ENCODE measurements around the gene HAO2. TPM values are rescaled to one million over a fixed set of nuclear protein-coding genes. Genes with fewer than 3 reads are reported as not detected.

The HAO2 gene
- total and polyA plus RNA-seq, 3 experiments from 2014 or later: not detected

DNA sequence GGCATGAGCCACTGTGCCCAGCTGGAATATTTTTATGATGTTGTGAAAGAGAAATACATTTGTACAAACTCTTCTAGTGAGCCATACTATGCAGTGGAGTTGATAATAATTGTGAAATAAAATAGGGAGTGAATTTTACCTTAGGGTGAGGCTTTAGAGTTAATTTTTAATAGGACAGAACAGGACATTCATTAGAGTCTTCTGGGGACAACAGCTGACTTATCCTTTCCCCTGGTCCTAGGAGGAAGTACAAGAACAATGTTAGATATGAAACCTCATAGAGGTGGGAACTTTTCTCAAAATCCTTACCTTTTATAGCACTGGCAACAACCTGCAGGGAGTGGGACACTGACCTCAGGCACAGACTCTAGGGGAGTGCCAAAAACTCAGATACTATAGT, 21.9 kb downstream of the HAO2 start:
- Mint-ChIP-seq H3K27me3 (peaks cover 11 to 23% of the 10 kb centered on the region in 2 donors), H3K4me3 (no peak overlapping the region), H3K36me3 (no peaks in the 10 kb centered on the region), H3K9me3 (peaks cover 0 to 2% (median 0%) of the 10 kb centered on the region in 5 donors), H3K4me1 (no peaks in the 10 kb centered on the region), H3K27ac (no peak overlapping the region)
- H3K9me3 ChIP-seq (ENCODE audit: low read length): no peaks in the 10 kb centered on the region
- no peaks in the 10 kb centered on the region for H3K4me1 ChIP-seq (ENCODE audit: insufficient read depth, low read length)
- no peak for DNase-seq
- ChIA-PET POLR2A (no interaction called here), CTCF (no interaction called here)
- H3K36me3 ChIP-seq (ENCODE audit: insufficient read depth, low read length): no peaks in the 10 kb centered on the region
- no peaks in the 10 kb centered on the region for H3K27me3 ChIP-seq (ENCODE audit: insufficient read depth, low read length, poor library complexity, severe bottlenecking)
- no peak overlapping the region for H3K27ac ChIP-seq (ENCODE audit: low read depth, low read length)
- no peak overlapping the region for H3K4me3 ChIP-seq (ENCODE audit: low read length)

DNA sequence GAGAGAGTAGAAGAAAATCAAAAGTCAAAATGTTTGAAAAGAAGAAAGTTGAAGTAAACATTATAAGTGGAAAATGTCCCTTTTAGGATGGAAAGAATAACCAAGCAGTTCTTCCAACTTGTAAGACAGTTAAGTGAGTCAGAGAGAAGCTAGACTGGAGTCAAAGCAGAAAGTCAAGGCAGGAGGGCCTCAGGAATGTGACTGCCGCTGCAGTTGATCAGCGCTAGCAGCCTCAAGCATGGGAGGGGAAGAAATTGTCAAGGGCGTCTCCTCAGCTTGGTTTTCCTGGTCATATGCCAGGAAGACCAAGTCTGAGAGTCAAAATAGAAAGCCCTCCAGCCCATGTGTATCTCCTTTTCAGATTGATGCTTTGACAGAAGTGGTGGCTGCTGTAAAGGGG, 23.2 kb downstream of the HAO2 start:
- no peaks in the 10 kb centered on the region for H3K9me3 ChIP-seq (ENCODE audit: low read length)
- DNase-seq: no peak
- POLR2A ChIA-PET: no interaction called here
- no peaks in the 10 kb centered on the region for H3K36me3 ChIP-seq (ENCODE audit: insufficient read depth, low read length)
- H3K27ac ChIP-seq (ENCODE audit: low read depth, low read length): no peak overlapping the region
- Mint-ChIP-seq H3K9me3 (peaks cover 0 to 3% (median 0%) of the 10 kb centered on the region in 5 donors), H3K27ac (no peak overlapping the region), H3K4me1 (no peaks in the 10 kb centered on the region), H3K36me3 (no peaks in the 10 kb centered on the region), H3K4me3 (no peak overlapping the region), H3K27me3 (peaks cover 11 to 19% of the 10 kb centered on the region in 2 donors)
- H3K27me3 ChIP-seq (ENCODE audit: insufficient read depth, low read length, poor library complexity, severe bottlenecking): no peaks in the 10 kb centered on the region
- CTCF ChIA-PET: no interaction called here
- H3K4me1 ChIP-seq (ENCODE audit: insufficient read depth, low read length): no peaks in the 10 kb centered on the region
- H3K4me3 ChIP-seq (ENCODE audit: low read length): no peak overlapping the region

DNA sequence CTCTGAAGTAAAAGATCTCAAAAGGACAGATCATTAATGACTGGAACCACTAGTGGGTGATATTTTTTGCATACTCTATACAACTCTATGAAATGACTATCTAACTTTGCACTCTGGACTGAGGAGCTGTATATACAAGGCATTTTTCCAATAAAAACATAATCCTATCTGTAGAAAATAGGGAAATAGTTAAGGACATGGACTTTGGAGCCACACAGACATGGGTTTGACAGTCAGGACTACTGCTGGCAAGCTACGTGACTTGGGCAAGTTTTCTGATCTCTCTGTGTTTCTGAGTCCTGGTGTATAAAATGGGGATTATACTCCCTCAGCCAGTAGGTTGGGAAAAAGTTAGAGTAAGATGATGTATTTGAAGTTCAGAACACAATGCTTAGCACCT, 25.5 kb downstream of the HAO2 start:
- Mint-ChIP-seq H3K36me3 (no peaks in the 10 kb centered on the region), H3K27ac (no peak overlapping the region), H3K9me3 (peaks cover 0 to 6% (median 2%) of the 10 kb centered on the region in 5 donors), H3K27me3 (peaks cover 11 to 19% of the 10 kb centered on the region in 2 donors), H3K4me3 (no peak overlapping the region), H3K4me1 (no peaks in the 10 kb centered on the region)
- DNase-seq: no peak
- POLR2A ChIA-PET: no interaction called here
- Histone ChIP-seq H3K4me3 (ENCODE audit: low read length) (no peak overlapping the region), H3K27me3 (ENCODE audit: insufficient read depth, low read length, poor library complexity, severe bottlenecking) (no peaks in the 10 kb centered on the region), H3K9me3 (ENCODE audit: low read length) (no peaks in the 10 kb centered on the region), H3K27ac (ENCODE audit: low read depth, low read length) (no peak overlapping the region), H3K36me3 (ENCODE audit: insufficient read depth, low read length) (no peaks in the 10 kb centered on the region), H3K4me1 (ENCODE audit: insufficient read depth, low read length) (no peaks in the 10 kb centered on the region)
- CTCF ChIA-PET: no interaction called here

DNA sequence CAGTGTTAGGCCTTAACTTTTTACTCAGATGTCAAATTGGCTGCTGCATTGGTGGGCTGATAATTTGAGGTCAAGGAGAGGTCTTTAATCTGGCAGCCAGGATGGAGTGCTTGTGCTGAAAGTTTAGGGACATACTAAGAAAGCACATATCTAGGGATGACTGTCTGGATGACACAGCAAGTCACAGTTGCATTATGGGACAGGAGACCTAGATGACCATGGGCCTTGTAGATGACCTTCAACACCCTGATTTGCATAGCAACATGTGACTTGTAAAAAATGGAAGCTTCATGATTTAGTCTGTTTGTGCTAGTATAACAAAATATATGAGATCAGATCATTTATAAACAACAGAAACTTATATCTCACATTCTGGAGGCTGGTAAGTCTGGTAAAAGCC, 28.4 kb downstream of the HAO2 start:
- ChIA-PET CTCF (no interaction called here), POLR2A (no interaction called here)
- no peak overlapping the region for H3K4me3 Mint-ChIP-seq
- Histone ChIP-seq H3K36me3 (ENCODE audit: insufficient read depth, low read length) (no peaks in the 10 kb centered on the region), H3K4me1 (ENCODE audit: insufficient read depth, low read length) (no peaks in the 10 kb centered on the region), H3K9me3 (ENCODE audit: low read length) (no peaks in the 10 kb centered on the region), H3K27ac (ENCODE audit: low read depth, low read length) (no peak overlapping the region), H3K27me3 (ENCODE audit: insufficient read depth, low read length, poor library complexity, severe bottlenecking) (no peaks in the 10 kb centered on the region), H3K4me3 (ENCODE audit: low read length) (no peak overlapping the region)
- no peaks in the 10 kb centered on the region for H3K4me1 Mint-ChIP-seq
- no peak for DNase-seq
- H3K36me3 Mint-ChIP-seq: no peaks in the 10 kb centered on the region
- peaks cover 0 to 6% (median 3%) of the 10 kb centered on the region in 5 donors for H3K9me3 Mint-ChIP-seq
- H3K27ac Mint-ChIP-seq: no peak overlapping the region
- peaks cover 5 to 16% of the 10 kb centered on the region in 2 donors for H3K27me3 Mint-ChIP-seq

DNA sequence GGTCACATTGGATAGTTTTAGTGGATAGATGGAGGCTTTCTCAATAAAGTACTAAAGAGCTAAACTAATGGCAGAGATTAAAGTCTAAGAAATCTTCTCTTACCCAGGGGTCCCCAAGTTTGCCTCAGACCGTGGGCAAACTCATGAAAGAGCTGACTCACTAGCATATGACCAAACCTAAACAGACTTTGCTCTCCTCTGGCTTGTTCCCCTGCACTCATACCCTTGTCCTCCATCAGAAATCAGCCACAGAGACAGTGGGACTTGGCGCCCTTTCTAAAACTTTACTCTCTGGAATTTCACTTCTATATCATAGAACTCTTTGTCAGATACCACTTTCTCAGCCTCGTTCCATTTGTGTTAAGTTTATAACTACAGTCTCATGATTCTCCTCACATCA, 29.4 kb downstream of the HAO2 start:
- POLR2A ChIA-PET: no interaction called here

DNA sequence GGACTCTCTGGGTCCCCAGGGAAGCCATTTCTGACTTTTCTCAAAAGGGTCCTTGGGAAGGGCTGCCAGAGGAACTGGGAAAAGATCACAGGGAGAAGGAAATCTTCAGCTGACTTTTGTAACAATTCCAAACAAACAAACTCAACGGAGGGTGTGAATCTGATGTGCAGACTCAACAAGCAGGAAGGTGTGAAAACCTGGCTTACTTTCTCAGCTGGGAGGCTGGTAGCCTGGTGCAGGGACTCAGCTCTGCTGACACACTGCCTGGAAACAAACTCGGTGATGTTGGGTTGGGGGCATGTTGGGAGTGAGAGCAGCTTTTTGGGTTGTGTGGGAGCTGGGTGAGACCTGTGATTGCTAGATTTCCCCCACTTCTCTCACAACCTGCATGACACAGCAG, 36.2 kb downstream of the HAO2 start:
- no peaks in the 10 kb centered on the region for H3K4me1 Mint-ChIP-seq
- H3K27me3 Mint-ChIP-seq: peaks cover 6 to 33% of the 10 kb centered on the region in 2 donors
- Histone ChIP-seq H3K4me3 (ENCODE audit: low read length) (no peak overlapping the region), H3K9me3 (ENCODE audit: low read length) (no peaks in the 10 kb centered on the region), H3K27me3 (ENCODE audit: insufficient read depth, low read length, poor library complexity, severe bottlenecking) (no peaks in the 10 kb centered on the region), H3K4me1 (ENCODE audit: insufficient read depth, low read length) (no peaks in the 10 kb centered on the region), H3K27ac (ENCODE audit: low read depth, low read length) (no peak overlapping the region), H3K36me3 (ENCODE audit: insufficient read depth, low read length) (no peaks in the 10 kb centered on the region)
- ChIA-PET CTCF (no interaction called here), POLR2A (no interaction called here)
- H3K36me3 Mint-ChIP-seq: peaks cover 0 to 2% (median 0%) of the 10 kb centered on the region in 3 donors
- DNase-seq: no peak
- H3K27ac Mint-ChIP-seq: no peak overlapping the region
- H3K9me3 Mint-ChIP-seq: peaks cover 8 to 26% (median 11%) of the 10 kb centered on the region in 5 donors
- H3K4me3 Mint-ChIP-seq: no peak overlapping the region

More for the DNA sequence above, 29.4 kb downstream of the HAO2 start:
- no peak overlapping the region for H3K27ac Mint-ChIP-seq
- no peak overlapping the region for H3K4me3 Mint-ChIP-seq
- peaks cover 7 to 22% of the 10 kb centered on the region in 2 donors for H3K27me3 Mint-ChIP-seq
- Histone ChIP-seq H3K4me1 (ENCODE audit: insufficient read depth, low read length) (no peaks in the 10 kb centered on the region), H3K9me3 (ENCODE audit: low read length) (no peaks in the 10 kb centered on the region), H3K36me3 (ENCODE audit: insufficient read depth, low read length) (no peaks in the 10 kb centered on the region), H3K27ac (ENCODE audit: low read depth, low read length) (no peak overlapping the region), H3K4me3 (ENCODE audit: low read length) (no peak overlapping the region), H3K27me3 (ENCODE audit: insufficient read depth, low read length, poor library complexity, severe bottlenecking) (no peaks in the 10 kb centered on the region)
- CTCF ChIA-PET: no interaction called here
- no peaks in the 10 kb centered on the region for H3K36me3 Mint-ChIP-seq
- no peak for DNase-seq
- H3K9me3 Mint-ChIP-seq: peaks cover 3 to 6% (median 4%) of the 10 kb centered on the region in 5 donors
- H3K4me1 Mint-ChIP-seq: no peaks in the 10 kb centered on the region

DNA sequence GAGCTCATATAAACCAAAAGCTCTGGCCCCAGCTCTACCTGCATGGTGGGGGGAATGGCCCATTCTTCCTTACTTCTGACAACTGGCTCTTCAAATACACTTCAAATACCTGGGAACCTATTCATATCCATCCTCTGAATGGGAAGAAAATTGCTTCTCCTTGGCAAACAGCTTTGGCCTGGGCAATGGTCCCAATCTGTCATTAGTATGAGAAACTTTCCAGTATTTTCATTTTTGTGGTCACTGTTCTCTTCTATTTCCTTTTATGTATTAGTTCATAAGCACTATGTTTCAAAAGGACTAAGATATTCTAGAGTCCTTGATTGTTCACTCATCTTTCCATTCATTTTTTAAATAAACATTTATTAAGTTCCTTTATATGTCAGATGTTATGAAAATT, 41.1 kb downstream of the HAO2 start:
- ChIA-PET POLR2A (no interaction called here), CTCF (no interaction called here)
- H3K36me3 Mint-ChIP-seq: no peaks in the 10 kb centered on the region
- peaks cover 3 to 12% (median 8%) of the 10 kb centered on the region in 5 donors for H3K9me3 Mint-ChIP-seq
- Histone ChIP-seq H3K4me3 (ENCODE audit: low read length) (no peak overlapping the region), H3K27me3 (ENCODE audit: insufficient read depth, low read length, poor library complexity, severe bottlenecking) (no peaks in the 10 kb centered on the region), H3K36me3 (ENCODE audit: insufficient read depth, low read length) (no peaks in the 10 kb centered on the region), H3K4me1 (ENCODE audit: insufficient read depth, low read length) (no peaks in the 10 kb centered on the region), H3K27ac (ENCODE audit: low read depth, low read length) (no peak overlapping the region), H3K9me3 (ENCODE audit: low read length) (no peaks in the 10 kb centered on the region)
- peaks cover 3 to 18% of the 10 kb centered on the region in 2 donors for H3K27me3 Mint-ChIP-seq
- DNase-seq: no peak
- H3K4me1 Mint-ChIP-seq: no peaks in the 10 kb centered on the region
- no peak overlapping the region for H3K4me3 Mint-ChIP-seq
- no peak overlapping the region for H3K27ac Mint-ChIP-seq

DNA sequence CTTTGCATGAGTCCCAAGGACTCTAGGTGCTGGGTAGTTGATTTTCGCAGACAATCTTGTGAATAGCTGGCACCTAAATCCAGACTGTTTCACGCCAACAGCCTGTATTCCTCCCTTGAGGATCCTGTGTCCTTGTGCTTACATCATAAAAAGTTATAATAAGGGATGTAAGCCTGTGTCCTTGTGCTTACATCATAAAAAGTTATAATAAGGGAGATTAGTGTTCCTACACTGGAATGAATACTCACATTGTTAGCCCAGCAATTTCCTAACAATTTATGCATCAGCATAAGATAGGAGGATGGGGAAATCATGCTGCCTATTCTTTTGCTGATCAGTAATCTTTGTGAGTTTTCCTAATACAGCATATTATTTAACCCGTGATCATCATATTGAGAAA, 42.4 kb downstream of the HAO2 start:
- H3K27me3 Mint-ChIP-seq: peaks cover 4 to 14% of the 10 kb centered on the region in 2 donors
- POLR2A ChIA-PET: no interaction called here
- H3K36me3 Mint-ChIP-seq: no peaks in the 10 kb centered on the region

DNA sequence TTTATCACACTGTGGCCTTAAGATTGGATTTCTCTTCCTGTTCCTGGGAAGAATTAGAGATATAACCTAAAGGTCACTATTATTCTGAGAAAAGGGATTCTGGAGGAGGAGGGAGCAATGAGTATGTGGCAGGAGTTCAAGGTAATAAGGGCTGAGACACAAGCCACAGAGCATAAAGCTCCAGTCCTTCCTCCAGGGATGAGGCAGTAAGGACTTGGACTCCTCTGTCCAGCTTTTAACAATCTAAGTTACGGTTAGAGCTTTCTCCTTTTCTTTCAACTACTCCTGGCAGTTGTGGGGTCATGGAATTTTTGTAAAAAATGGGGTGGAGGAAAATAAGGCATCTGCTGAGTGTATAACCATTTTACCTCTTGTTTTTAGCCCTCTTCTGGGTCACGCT, 46.4 kb downstream of the HAO2 start, which contains the start of gene HSD3B2:
Gene HSD3B2 (plus strand): TSS at position 201 of the 400 bp plus-strand sequence. CDS start 270 bp downstream, outside the sequence.
- H3K9me3 ChIP-seq (ENCODE audit: low read length): no peaks in the 10 kb centered on the region
- DNase-seq: no peak
- Mint-ChIP-seq H3K27ac (no peak within 1 kb of the TSS), H3K27me3 (peaks cover 3 to 10% of the 10 kb centered on the region in 2 donors), H3K36me3 (no peaks in the 10 kb centered on the region), H3K4me3 (no peak within 1 kb of the TSS), H3K4me1 (no peaks in the 10 kb centered on the region), H3K9me3 (peaks cover 0 to 5% (median 0%) of the 10 kb centered on the region in 5 donors)
- no peak within 1 kb of the TSS for H3K27ac ChIP-seq (ENCODE audit: low read depth, low read length)
- H3K27me3 ChIP-seq (ENCODE audit: insufficient read depth, low read length, poor library complexity, severe bottlenecking): no peaks in the 10 kb centered on the region
- no peaks in the 10 kb centered on the region for H3K4me1 ChIP-seq (ENCODE audit: insufficient read depth, low read length)
- H3K4me3 ChIP-seq (ENCODE audit: low read length): no peak within 1 kb of the TSS
- H3K36me3 ChIP-seq (ENCODE audit: insufficient read depth, low read length): no peaks in the 10 kb centered on the region
- CTCF ChIA-PET: no interaction called here
- POLR2A ChIA-PET: no interaction called here

More for the DNA sequence above, 42.4 kb downstream of the HAO2 start:
- H3K4me3 ChIP-seq (ENCODE audit: low read length): no peak overlapping the region
- H3K36me3 ChIP-seq (ENCODE audit: insufficient read depth, low read length): no peaks in the 10 kb centered on the region
- H3K4me1 Mint-ChIP-seq: no peaks in the 10 kb centered on the region
- CTCF ChIA-PET: no interaction called here
- peaks cover under 1 to 10% (median 8%) of the 10 kb centered on the region in 5 donors for H3K9me3 Mint-ChIP-seq
- no peaks in the 10 kb centered on the region for H3K4me1 ChIP-seq (ENCODE audit: insufficient read depth, low read length)
- H3K9me3 ChIP-seq (ENCODE audit: low read length): no peaks in the 10 kb centered on the region
- H3K4me3 Mint-ChIP-seq: no peak overlapping the region
- no peaks in the 10 kb centered on the region for H3K27me3 ChIP-seq (ENCODE audit: insufficient read depth, low read length, poor library complexity, severe bottlenecking)
- no peak overlapping the region for H3K27ac ChIP-seq (ENCODE audit: low read depth, low read length)
- no peak overlapping the region for H3K27ac Mint-ChIP-seq
- no peak for DNase-seq
